RWPE2 (cell line): ENCODE measurements around the gene CRADD.

Source experiments
- ATAC-seq: fragments of 200-7000 bp; cut with Tn5 transposase; 3 replicates; pipeline ENCODE4 v1.9.1; 2021; ENCODE audit warnings: low read depth
- DNase-seq: peaks from one replicate; pipeline ENCODE4 v3.0.0-alpha.2; 2020; ENCODE audit warnings: low spot score
- H3K27ac ChIP-seq: fragments of 450-650 bp; 2 replicates; pipeline ENCODE4 v1.5.1; 2017; ENCODE audit warnings: mild to moderate bottlenecking; ENCODE audit not compliant: poor library complexity, severe bottlenecking
- H3K27me3 ChIP-seq: fragments of 250-450 bp; sonication (Bioruptor Pico); 2 replicates; pipeline ENCODE4 v1.5.1; 2021; ENCODE audit warnings: mild to moderate bottlenecking, moderate library complexity; ENCODE audit not compliant: insufficient read depth, poor library complexity, severe bottlenecking
- H3K36me3 ChIP-seq: fragments of 250-450 bp; sonication (Bioruptor Pico); 2 replicates; pipeline ENCODE4 v1.5.1; 2020; ENCODE audit warnings: low read depth, mild to moderate bottlenecking, moderate library complexity
- H3K4me1 ChIP-seq: fragments of 250-450 bp; sonication (Bioruptor Pico); 2 replicates; pipeline ENCODE4 v1.5.1; 2021; ENCODE audit warnings: mild to moderate bottlenecking, moderate library complexity; ENCODE audit not compliant: insufficient read depth, poor library complexity, severe bottlenecking
- H3K4me3 ChIP-seq: fragments of 250-450 bp; sonication (Bioruptor Pico); 2 replicates; pipeline ENCODE4 v1.5.1; 2021; ENCODE audit warnings: mild to moderate bottlenecking, moderate library complexity; ENCODE audit not compliant: severe bottlenecking
- H3K9me3 ChIP-seq: fragments of 250-450 bp; sonication (Bioruptor Pico); 2 replicates; pipeline ENCODE4 v1.5.1; 2021; ENCODE audit warnings: mild to moderate bottlenecking, moderate library complexity; ENCODE audit not compliant: severe bottlenecking
- TF ChIP-seq, protein P1 (sequence below): fragments of 450-650 bp; IDR thresholded peaks from one replicate; pipeline ENCODE4 v1.5.1; 2017; ENCODE audit warnings: mild to moderate bottlenecking, moderate library complexity; ENCODE audit not compliant: poor library complexity, severe bottlenecking

The CRADD gene

DNA sequence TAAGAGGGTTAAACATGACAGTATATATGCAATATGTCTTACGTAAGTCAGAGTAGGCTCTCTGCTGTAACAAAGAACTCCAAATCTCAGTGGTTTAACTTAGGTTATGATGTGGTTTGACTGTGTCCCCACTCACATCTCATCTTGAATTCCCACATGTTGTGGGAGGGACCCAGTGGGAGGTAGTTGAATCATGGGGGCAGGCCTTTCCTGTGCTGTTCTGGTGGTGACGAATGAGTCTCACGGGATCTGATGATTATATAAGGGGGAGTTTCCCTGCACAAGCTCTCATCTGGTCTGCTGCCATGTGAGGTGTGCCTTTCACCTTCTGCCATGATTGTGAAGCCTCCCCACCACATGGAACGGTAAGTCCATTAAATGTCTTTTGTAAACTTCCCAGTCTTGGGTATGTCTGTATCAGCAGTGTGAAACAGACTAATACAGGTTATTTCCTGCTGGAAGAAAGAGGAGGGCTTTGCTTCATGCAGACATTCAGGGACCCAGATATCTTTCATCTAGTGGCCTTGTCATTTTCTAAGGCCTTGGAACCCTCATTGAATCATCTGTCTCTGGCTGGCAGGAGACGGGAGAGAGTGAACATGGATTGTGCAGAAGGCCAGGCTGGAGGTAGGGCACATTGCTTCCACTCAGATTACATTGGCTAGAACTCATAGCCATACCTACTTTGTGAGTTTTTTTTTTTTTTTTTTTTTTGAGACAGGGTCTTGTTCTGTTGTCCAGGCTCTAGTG is 96.1 kb downstream of the CRADD start:
- Histone ChIP-seq H3K27ac (no peak overlapping the region), H3K36me3 (no peaks in the 10 kb centered on the region), H3K27me3 (no peaks in the 10 kb centered on the region), H3K9me3 (no peaks in the 10 kb centered on the region), H3K4me1 (peaks cover 14% of the 10 kb centered on the region), H3K4me3 (no peak overlapping the region)
- DNase-seq (no peak), ATAC-seq (no peak)
- TF ChIP-seq, protein P1, sequence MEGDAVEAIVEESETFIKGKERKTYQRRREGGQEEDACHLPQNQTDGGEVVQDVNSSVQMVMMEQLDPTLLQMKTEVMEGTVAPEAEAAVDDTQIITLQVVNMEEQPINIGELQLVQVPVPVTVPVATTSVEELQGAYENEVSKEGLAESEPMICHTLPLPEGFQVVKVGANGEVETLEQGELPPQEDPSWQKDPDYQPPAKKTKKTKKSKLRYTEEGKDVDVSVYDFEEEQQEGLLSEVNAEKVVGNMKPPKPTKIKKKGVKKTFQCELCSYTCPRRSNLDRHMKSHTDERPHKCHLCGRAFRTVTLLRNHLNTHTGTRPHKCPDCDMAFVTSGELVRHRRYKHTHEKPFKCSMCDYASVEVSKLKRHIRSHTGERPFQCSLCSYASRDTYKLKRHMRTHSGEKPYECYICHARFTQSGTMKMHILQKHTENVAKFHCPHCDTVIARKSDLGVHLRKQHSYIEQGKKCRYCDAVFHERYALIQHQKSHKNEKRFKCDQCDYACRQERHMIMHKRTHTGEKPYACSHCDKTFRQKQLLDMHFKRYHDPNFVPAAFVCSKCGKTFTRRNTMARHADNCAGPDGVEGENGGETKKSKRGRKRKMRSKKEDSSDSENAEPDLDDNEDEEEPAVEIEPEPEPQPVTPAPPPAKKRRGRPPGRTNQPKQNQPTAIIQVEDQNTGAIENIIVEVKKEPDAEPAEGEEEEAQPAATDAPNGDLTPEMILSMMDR = no peak

DNA sequence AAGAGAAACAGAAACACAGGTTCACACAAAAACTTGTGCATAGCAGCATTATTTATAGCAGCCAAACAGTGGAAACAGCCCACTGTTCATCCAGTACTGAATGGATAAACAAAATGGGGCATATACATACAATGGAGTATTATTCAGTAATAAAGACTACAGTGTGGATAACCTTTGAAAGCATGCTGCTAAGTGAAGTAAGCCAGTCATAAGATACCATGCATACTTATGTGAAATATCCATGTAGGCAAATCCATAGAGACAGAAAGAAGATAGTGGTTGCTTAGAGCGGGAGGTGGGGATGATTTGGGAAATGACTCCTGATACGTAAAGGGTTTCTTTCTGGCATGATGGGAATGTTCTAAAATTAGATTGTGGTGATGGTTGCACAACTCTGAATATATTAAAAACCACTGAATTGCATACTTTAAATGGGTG is 99.4 kb downstream of the CRADD start:
- no peak for DNase-seq
- peaks cover 22% of the 10 kb centered on the region for H3K4me1 ChIP-seq
- H3K9me3 ChIP-seq = no peaks in the 10 kb centered on the region
- H3K4me3 ChIP-seq = no peak overlapping the region
- TF ChIP-seq, protein P1 = no peak
- no peaks in the 10 kb centered on the region for H3K36me3 ChIP-seq
- no peak for ATAC-seq
- H3K27me3 ChIP-seq = no peaks in the 10 kb centered on the region
- no peak overlapping the region for H3K27ac ChIP-seq

DNA sequence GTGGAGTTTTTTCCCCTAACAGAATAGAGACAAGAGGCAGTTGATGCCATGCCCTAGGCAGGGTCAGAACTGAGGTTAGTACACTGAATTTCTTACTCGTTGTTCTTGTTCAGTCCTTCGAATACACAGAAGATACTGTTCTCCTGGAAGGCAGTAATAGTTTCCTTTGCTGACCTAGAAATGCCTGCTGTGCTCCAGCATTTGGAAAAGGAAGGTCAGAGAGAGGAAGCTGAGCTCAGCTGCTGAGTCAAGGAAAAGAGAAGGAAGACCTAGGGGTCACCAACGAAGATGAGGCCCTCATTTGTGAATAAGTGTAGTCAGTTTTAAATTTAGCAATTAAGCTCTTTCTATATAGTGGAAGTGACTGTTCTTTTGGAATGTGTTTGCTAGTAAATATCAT is 100.1 kb downstream of the CRADD start:
- H3K4me3 ChIP-seq = no peak overlapping the region
- peak overlapping the region; percentile 19 for H3K27ac ChIP-seq
- ATAC-seq (no peak; the same call in 2 of the 3 replicates), DNase-seq (no peak)
- H3K36me3 ChIP-seq = no peaks in the 10 kb centered on the region
- peaks cover 22% of the 10 kb centered on the region for H3K4me1 ChIP-seq
- TF ChIP-seq, protein P1 = no peak
- H3K27me3 ChIP-seq = no peaks in the 10 kb centered on the region
- no peaks in the 10 kb centered on the region for H3K9me3 ChIP-seq

DNA sequence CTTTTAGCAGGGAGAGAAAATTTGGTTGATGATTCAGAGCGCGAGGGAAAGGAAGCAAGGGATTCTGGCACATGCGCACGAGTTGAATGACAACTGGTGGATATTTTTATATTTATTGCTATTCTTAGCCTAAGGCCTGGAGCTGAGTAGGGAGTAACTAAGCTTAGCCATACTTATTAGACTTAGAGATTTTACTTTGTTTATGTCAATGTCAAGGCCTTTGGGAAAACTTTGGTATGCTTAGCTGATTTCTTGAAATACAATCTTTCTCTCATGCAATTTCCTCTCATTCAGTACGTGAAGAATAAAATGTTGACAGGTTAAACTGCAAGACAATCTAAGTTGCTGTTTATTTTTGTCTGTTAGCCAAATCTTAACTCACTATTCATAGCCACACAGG is 101.1 kb downstream of the CRADD start:
- TF ChIP-seq, protein P1 = no peak
- Histone ChIP-seq H3K27me3 (no peaks in the 10 kb centered on the region), H3K4me1 (peaks cover 24% of the 10 kb centered on the region), H3K36me3 (no peaks in the 10 kb centered on the region), H3K27ac (peak overlapping the region; percentile 19), H3K9me3 (no peaks in the 10 kb centered on the region), H3K4me3 (no peak overlapping the region)
- no peak for ATAC-seq
- no peak for DNase-seq

DNA sequence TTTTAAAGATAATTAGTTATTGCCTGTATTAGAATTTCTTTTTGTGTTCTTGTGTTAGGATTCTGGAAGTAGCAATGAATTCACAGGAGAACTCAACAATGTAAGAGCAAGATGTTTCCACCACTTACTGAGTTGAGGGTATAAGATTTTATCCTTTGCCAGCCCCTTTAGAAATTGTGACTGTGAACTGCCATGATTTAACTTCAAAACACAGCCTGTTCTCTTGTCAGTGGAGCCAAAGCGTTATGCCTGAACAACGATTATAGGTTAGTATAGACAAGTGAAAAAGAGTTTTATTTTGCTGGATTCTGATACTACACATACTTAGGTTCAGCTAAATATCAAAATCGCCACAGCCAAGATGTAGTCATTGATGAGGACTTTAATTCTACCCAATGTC is 101.6 kb downstream of the CRADD start:
- peak overlapping the region; percentile 19 for H3K27ac ChIP-seq
- H3K4me1 ChIP-seq = peaks cover 29% of the 10 kb centered on the region

More for the DNA sequence above, 101.6 kb downstream of the CRADD start:
- H3K27me3 ChIP-seq = no peaks in the 10 kb centered on the region
- DNase-seq (no peak), ATAC-seq (no peak)
- H3K4me3 ChIP-seq = no peak overlapping the region
- no peaks in the 10 kb centered on the region for H3K9me3 ChIP-seq
- no peaks in the 10 kb centered on the region for H3K36me3 ChIP-seq
- TF ChIP-seq, protein P1 = no peak
